GM23338 (cell line): ENCODE measurements around the gene UCMA. TPM values are rescaled to one million over a fixed set of nuclear protein-coding genes. Genes with fewer than 3 reads are reported as not detected.

Experiments
- ATAC-seq: fragments of 200-7000 bp; cut with Tn5 transposase; 3 replicates; pipeline ENCODE4 v1.9.1; 2020
- DNase-seq: peaks from one replicate; pipeline ENCODE4 v3.0.0-alpha.2; 2015; ENCODE audit warnings: low spot score
- H2AFZ ChIP-seq: fragments of 200-600 bp; sonication (generic); 2 replicates; pipeline ENCODE4 v1.8.0; 2016; ENCODE audit warnings: antibody characterized with exemption, mild to moderate bottlenecking, moderate library complexity
- H3F3A ChIP-seq: fragments of 200-600 bp; sonication (generic); replicated peaks from 2 replicates; pipeline ENCODE4 v1.8.0; 2017; ENCODE audit warnings: antibody characterized with exemption, mixed run types, low read depth
- H3K27ac ChIP-seq: fragments of 200-600 bp; sonication (generic); 2 replicates; pipeline ENCODE4 v1.6.1; 2016; ENCODE audit warnings: low read depth
- H3K27me3 ChIP-seq: fragments of 200-600 bp; sonication (generic); 2 replicates; pipeline ENCODE4 v1.8.0; 2016; ENCODE audit warnings: mild to moderate bottlenecking, mixed run types, moderate library complexity; ENCODE audit not compliant: insufficient read depth
- H3K36me3 ChIP-seq: fragments of 200-600 bp; sonication (generic); 2 replicates; pipeline ENCODE4 v1.8.0; 2016; ENCODE audit warnings: mild to moderate bottlenecking; ENCODE audit not compliant: insufficient read depth
- H3K4me1 ChIP-seq: fragments of 200-600 bp; sonication (generic); 2 replicates; pipeline ENCODE4 v1.8.0; 2016; ENCODE audit warnings: mild to moderate bottlenecking, moderate library complexity; ENCODE audit not compliant: insufficient read depth
- H3K4me2 ChIP-seq: fragments of 200-600 bp; sonication (generic); 2 replicates; pipeline ENCODE4 v1.7.1; 2017; ENCODE audit warnings: mixed run types
- H3K4me3 ChIP-seq: fragments of 200-600 bp; sonication (generic); 2 replicates; pipeline ENCODE4 v1.6.1; 2016; ENCODE audit warnings: mixed run types
- H3K79me2 ChIP-seq: fragments of 200-600 bp; sonication (generic); replicated peaks from 2 replicates; pipeline ENCODE4 v1.8.0; 2017; ENCODE audit warnings: mild to moderate bottlenecking; ENCODE audit not compliant: insufficient read depth
- H3K9me2 ChIP-seq: fragments of 200-600 bp; sonication (generic); 2 replicates; pipeline ENCODE4 v1.8.0; 2017; ENCODE audit not compliant: insufficient read depth
- H4K20me1 ChIP-seq: fragments of 200-600 bp; sonication (generic); replicated peaks from 2 replicates; pipeline ENCODE4 v1.8.0; 2017; ENCODE audit warnings: mild to moderate bottlenecking; ENCODE audit not compliant: insufficient read depth
- H3K27ac Mint-ChIP-seq: 2 replicates; pipeline ENCODE4 v1.8.0; 2020; ENCODE audit warnings: inconsistent platforms, mild to moderate bottlenecking, moderate library complexity, mixed read lengths
- H3K27me3 Mint-ChIP-seq: 3 replicates; pipeline ENCODE4 v1.8.0; 2022; ENCODE audit warnings: low read depth, mild to moderate bottlenecking, moderate library complexity, mixed read lengths, inconsistent platforms; ENCODE audit not compliant: insufficient read depth, poor library complexity
- H3K36me3 Mint-ChIP-seq: 3 replicates; pipeline ENCODE4 v1.8.0; 2021; ENCODE audit warnings: low read depth, mild to moderate bottlenecking, inconsistent platforms, moderate library complexity, mixed read lengths
- H3K4me1 Mint-ChIP-seq: 3 replicates; pipeline ENCODE4 v1.8.0; 2020; ENCODE audit warnings: mild to moderate bottlenecking, inconsistent platforms, mixed read lengths
- H3K4me3 Mint-ChIP-seq: 3 replicates; pipeline ENCODE4 v1.8.0; 2021; ENCODE audit warnings: moderate library complexity, mild to moderate bottlenecking, inconsistent platforms, mixed read lengths
- H3K9me3 Mint-ChIP-seq: 3 replicates; pipeline ENCODE4 v1.8.0; 2020; ENCODE audit warnings: moderate library complexity, mild to moderate bottlenecking, inconsistent platforms, mixed read lengths
- CREB1 ChIP-seq: fragments of 250-450 bp; sonication (Bioruptor Pico); IDR thresholded peaks from 2 replicates; pipeline ENCODE4 v1.5.0; 2020; ENCODE audit warnings: low read depth, mild to moderate bottlenecking, moderate library complexity
- EZH2 ChIP-seq: fragments of 200-600 bp; sonication (generic); IDR thresholded peaks from one replicate; pipeline ENCODE4 v1.8.0; 2017; ENCODE audit warnings: antibody characterized with exemption, mild to moderate bottlenecking, low read depth; ENCODE audit not compliant: unreplicated experiment
- EZH2phosphoT487 ChIP-seq: fragments of 200-600 bp; sonication (generic); IDR thresholded peaks from one replicate; pipeline ENCODE4 v1.8.1; 2018; ENCODE audit warnings: antibody characterized with exemption; ENCODE audit not compliant: unreplicated experiment
- JUNB ChIP-seq: IDR thresholded peaks from one replicate; pipeline ENCODE4 v1.6.1; 2016; ENCODE audit warnings: antibody characterized with exemption; ENCODE audit not compliant: unreplicated experiment
- NANOG ChIP-seq: IDR thresholded peaks from 2 replicates; pipeline ENCODE4 v1.6.1; 2016; ENCODE audit warnings: antibody characterized with exemption, borderline replicate concordance
- STAT1 ChIP-seq: IDR thresholded peaks from one replicate; pipeline ENCODE4 v1.6.1; 2016; ENCODE audit warnings: antibody characterized with exemption; ENCODE audit not compliant: unreplicated experiment
- ZNF331 ChIP-seq: fragments of 250-450 bp; sonication (Bioruptor Pico); IDR thresholded peaks from 2 replicates; pipeline ENCODE4 v1.5.0; 2020; ENCODE audit warnings: low read depth, mild to moderate bottlenecking, moderate library complexity
- polyA plus RNA-seq: library from polyadenylated mRNA; unstranded; fragments of >200 nt; fragmentation: Nextera tagmentation; extraction: Ambion mirVana; gene quantifications from 2 replicates; pipeline ENCODE4 v1.2.1, GENCODE V29; 2016
- total RNA-seq: library from RNA; depleted of rRNA; stranded (reverse); fragments of >200 nt; shearing (Covaris generic); gene quantifications from 2 replicates; pipeline ENCODE4 v1.2.3, GENCODE V29; 2014
- TF ChIP-seq, protein P1 (sequence below), 2 experiments: fragments of 200-600 bp in 1 of 2; sonication (generic) in 1 of 2; conservative IDR thresholded peaks; 2 replicates each; pipeline versions ENCODE4 v1.5.1 to v1.6.1; 2016 to 2017; ENCODE audit warnings: antibody characterized with exemption in 2 of 2, low read depth in 2 of 2, mild to moderate bottlenecking in 2 of 2, moderate library complexity in 1 of 2

UCMA gene
- total and polyA plus RNA-seq, 2 experiments from 2014 or later = 12.7 to 16.7 TPM

DNA sequence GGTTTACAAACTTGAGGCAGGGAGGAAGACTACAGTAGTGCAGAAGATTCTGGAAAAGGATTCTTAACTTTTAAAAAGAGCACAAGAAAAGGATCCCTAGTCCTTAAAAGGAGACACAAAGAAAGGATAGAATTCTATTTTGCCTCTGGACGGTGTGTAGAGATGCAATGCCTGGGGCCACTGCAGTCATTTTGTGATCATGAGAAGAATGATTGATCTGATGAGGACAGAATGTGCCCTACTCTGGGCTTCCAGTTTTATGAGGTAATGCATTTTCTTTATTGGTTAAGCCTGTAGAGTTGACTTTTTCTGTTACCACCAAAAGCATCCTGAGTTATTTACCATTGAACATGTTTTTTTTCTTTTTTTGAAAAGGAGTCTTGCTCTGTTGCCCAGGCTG, 28.3 kb upstream of the UCMA start:
- Mint-ChIP-seq H3K4me1 (peaks cover 6% of the 10 kb centered on the region), H3K4me3 (no peak overlapping the region), H3K36me3 (peaks cover 15% of the 10 kb centered on the region; the same call in 2 of the 3 replicates), H3K27ac (no peak overlapping the region), H3K9me3 (peaks cover 28% of the 10 kb centered on the region), H3K27me3 (peaks cover 7% of the 10 kb centered on the region)
- no peaks in the 10 kb centered on the region for H3K79me2 ChIP-seq
- H3K4me1 ChIP-seq = no peaks in the 10 kb centered on the region
- no peak overlapping the region for H3K27ac ChIP-seq
- ATAC-seq (no peak), DNase-seq (no peak)
- H3K36me3 ChIP-seq = no peaks in the 10 kb centered on the region
- no peaks in the 10 kb centered on the region; the same call in 1 of the 2 replicates for H3K9me2 ChIP-seq
- H3F3A ChIP-seq = no peaks in the 10 kb centered on the region
- TF ChIP-seq EZH2phosphoT487 (no peak), NANOG (no peak)
- TF ChIP-seq, protein P1, sequence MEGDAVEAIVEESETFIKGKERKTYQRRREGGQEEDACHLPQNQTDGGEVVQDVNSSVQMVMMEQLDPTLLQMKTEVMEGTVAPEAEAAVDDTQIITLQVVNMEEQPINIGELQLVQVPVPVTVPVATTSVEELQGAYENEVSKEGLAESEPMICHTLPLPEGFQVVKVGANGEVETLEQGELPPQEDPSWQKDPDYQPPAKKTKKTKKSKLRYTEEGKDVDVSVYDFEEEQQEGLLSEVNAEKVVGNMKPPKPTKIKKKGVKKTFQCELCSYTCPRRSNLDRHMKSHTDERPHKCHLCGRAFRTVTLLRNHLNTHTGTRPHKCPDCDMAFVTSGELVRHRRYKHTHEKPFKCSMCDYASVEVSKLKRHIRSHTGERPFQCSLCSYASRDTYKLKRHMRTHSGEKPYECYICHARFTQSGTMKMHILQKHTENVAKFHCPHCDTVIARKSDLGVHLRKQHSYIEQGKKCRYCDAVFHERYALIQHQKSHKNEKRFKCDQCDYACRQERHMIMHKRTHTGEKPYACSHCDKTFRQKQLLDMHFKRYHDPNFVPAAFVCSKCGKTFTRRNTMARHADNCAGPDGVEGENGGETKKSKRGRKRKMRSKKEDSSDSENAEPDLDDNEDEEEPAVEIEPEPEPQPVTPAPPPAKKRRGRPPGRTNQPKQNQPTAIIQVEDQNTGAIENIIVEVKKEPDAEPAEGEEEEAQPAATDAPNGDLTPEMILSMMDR (conservative IDR thresholded peaks at IDR 0.05; ENCODE audit: low read depth in 2 of 2) = no peak
- no peaks in the 10 kb centered on the region for H4K20me1 ChIP-seq
- no peak overlapping the region for H3K4me3 ChIP-seq
- no peak overlapping the region for H2AFZ ChIP-seq
- no peak overlapping the region for H3K4me2 ChIP-seq
- no peaks in the 10 kb centered on the region for H3K27me3 ChIP-seq

DNA sequence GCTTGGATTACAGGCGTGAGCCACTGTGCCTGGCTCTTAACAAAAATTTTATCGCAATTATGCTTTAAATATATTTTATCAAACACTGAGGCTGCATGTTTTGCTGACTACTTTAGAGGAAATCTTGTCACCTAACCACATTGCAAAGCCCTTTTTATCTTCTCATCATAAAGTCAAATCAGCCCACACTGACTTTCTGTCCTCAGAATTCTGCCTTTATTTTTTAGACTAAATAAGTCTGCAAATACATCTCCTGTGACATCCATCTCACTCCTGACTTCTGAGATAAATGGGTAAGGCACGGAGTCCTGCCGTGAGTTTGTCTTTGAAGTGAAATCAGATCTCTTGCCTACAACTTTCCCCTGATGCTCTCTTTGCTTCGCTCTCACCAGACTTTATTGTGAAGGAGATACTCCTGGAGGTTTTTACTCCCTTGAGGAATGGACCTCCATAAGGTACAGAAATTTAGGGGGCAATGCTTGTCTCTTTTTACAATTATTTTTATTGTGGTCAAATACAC, 23.5 kb upstream of the UCMA start:
- Histone ChIP-seq H3K4me2 (no peak overlapping the region), H3K4me1 (no peaks in the 10 kb centered on the region), H4K20me1 (no peaks in the 10 kb centered on the region), H3K79me2 (no peaks in the 10 kb centered on the region), H3F3A (no peaks in the 10 kb centered on the region), H3K9me2 (no peaks in the 10 kb centered on the region; the same call in 1 of the 2 replicates), H3K27ac (no peak overlapping the region), H3K27me3 (no peaks in the 10 kb centered on the region), H3K4me3 (no peak overlapping the region), H3K36me3 (no peaks in the 10 kb centered on the region), H2AFZ (no peak overlapping the region)
- Mint-ChIP-seq H3K27me3 (peaks cover 3% of the 10 kb centered on the region), H3K9me3 (peaks cover 28% of the 10 kb centered on the region), H3K27ac (no peak overlapping the region), H3K4me1 (peaks cover 4% of the 10 kb centered on the region; the same call in 2 of the 3 replicates), H3K36me3 (peaks cover 15% of the 10 kb centered on the region; the same call in 2 of the 3 replicates), H3K4me3 (no peak overlapping the region)
- DNase-seq (no peak), ATAC-seq (no peak)
- TF ChIP-seq, protein P1 (conservative IDR thresholded peaks at IDR 0.05; ENCODE audit: low read depth in 2 of 2) = no peak

DNA sequence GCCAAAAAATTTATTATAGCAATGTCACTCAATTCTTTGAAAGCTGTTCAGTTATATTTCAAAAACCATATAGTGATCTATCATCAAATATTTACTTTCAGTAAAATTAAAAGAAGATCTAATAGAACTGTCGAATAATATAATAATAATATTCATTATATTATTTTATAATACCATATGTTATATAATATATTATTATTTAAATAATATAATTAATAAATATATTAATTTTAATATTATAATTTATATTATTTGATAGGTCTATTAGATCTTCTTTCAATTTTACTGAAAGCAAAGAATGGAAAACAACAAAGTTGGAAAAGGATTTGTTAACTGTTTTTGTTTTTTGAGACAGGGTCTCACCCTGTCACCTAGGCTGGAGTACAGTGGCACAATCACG, 22.5 kb upstream of the UCMA start:
- Histone ChIP-seq H3K4me3 (no peak overlapping the region), H3K27me3 (no peaks in the 10 kb centered on the region), H3K4me2 (no peak overlapping the region), H3K4me1 (no peaks in the 10 kb centered on the region), H3K79me2 (no peaks in the 10 kb centered on the region), H3K9me2 (no peaks in the 10 kb centered on the region; the same call in 1 of the 2 replicates), H3K27ac (no peak overlapping the region), H2AFZ (no peak overlapping the region), H3K36me3 (no peaks in the 10 kb centered on the region), H3F3A (no peaks in the 10 kb centered on the region), H4K20me1 (no peaks in the 10 kb centered on the region)
- no peak for TF ChIP-seq EZH2
- no peak for TF ChIP-seq JUNB
- TF ChIP-seq ZNF331 (CRISPR knock-in tag) = no peak
- TF ChIP-seq CREB1 (CRISPR knock-in tag) = no peak
- TF ChIP-seq STAT1 = no peak
- TF ChIP-seq, protein P1 (conservative IDR thresholded peaks at IDR 0.05; ENCODE audit: low read depth in 2 of 2) = no peak
- DNase-seq (no peak), ATAC-seq (no peak)
- Mint-ChIP-seq H3K27me3 (peaks cover 3% of the 10 kb centered on the region), H3K4me3 (no peak overlapping the region), H3K9me3 (peaks cover 28% of the 10 kb centered on the region), H3K27ac (no peak overlapping the region), H3K4me1 (peaks cover 4% of the 10 kb centered on the region; the same call in 2 of the 3 replicates), H3K36me3 (peaks cover 15% of the 10 kb centered on the region; the same call in 2 of the 3 replicates)
